GM21515 (cell line): Measurements from ENCODE around the gene MORC3.

ENCODE experiments used
- ATAC-seq: cut with Tn5 transposase; IDR thresholded peaks from one replicate; pipeline ENCODE4 v1.9.1; 2021; ENCODE audit not compliant: unreplicated experiment

Gene MORC3

GRCh38 chr21:36419996-36420395 is 100.0 kb downstream of the MORC3 start:
- ATAC-seq: no peak

GRCh38 chr21:36420571-36421339 is 100.8 kb downstream of the MORC3 start:
- ATAC-seq: no peak

- ATAC-seq: no peak
Observed at GRCh38 chr21:36422279-36423098, 102.5 kb downstream of the MORC3 start.

GRCh38 chr21:36423771-36424433 is 103.9 kb downstream of the MORC3 start:
- ATAC-seq: no peak

- no peak for ATAC-seq
Observed at GRCh38 chr21:36424592-36424991, 104.6 kb downstream of the MORC3 start.

GRCh38 chr21:36425286-36425685 is 105.3 kb downstream of the MORC3 start:
- no peak for ATAC-seq
